Measurements from ENCODE around the gene LRMDA. TPM values are rescaled to one million over a fixed set of nuclear protein-coding genes. Genes with fewer than 3 reads are reported as not detected.

The LRMDA gene
- total and polyA plus RNA-seq, 2 of the 13 experiments (the other 11 are each of a cell fraction or from before 2014, with no cell fraction given): 13.4 to 22.0 TPM

DNA sequence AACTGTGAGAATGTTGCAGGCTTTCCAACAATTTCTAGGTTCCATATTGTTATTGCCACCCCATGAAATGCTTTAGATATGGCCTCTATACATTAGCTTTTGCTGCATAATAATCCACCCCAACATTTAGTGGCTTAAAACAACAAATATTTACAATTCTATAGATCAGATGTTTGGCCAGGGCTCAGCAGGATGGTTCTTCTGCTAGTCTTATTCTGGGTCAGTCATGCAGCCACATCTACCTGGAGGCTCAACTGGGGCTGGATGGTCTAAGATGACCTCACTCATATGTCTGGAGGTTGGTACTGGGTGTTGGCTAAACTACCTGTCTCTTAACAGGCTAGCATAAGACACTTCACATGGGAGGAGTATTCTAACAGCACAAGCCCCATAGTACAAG is 607.3 kb downstream of the LRMDA start (continued):
- TF ChIP-seq, protein P1, sequence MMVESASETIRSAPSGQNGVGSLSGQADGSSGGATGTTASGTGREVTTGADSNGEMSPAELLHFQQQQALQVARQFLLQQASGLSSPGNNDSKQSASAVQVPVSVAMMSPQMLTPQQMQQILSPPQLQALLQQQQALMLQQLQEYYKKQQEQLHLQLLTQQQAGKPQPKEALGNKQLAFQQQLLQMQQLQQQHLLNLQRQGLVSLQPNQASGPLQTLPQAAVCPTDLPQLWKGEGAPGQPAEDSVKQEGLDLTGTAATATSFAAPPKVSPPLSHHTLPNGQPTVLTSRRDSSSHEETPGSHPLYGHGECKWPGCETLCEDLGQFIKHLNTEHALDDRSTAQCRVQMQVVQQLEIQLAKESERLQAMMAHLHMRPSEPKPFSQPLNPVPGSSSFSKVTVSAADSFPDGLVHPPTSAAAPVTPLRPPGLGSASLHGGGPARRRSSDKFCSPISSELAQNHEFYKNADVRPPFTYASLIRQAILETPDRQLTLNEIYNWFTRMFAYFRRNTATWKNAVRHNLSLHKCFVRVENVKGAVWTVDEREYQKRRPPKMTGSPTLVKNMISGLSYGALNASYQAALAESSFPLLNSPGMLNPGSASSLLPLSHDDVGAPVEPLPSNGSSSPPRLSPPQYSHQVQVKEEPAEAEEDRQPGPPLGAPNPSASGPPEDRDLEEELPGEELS (CRISPR knock-in tag; IDR thresholded peaks at IDR 0.05): no peak
- TF ChIP-seq, protein P2, sequence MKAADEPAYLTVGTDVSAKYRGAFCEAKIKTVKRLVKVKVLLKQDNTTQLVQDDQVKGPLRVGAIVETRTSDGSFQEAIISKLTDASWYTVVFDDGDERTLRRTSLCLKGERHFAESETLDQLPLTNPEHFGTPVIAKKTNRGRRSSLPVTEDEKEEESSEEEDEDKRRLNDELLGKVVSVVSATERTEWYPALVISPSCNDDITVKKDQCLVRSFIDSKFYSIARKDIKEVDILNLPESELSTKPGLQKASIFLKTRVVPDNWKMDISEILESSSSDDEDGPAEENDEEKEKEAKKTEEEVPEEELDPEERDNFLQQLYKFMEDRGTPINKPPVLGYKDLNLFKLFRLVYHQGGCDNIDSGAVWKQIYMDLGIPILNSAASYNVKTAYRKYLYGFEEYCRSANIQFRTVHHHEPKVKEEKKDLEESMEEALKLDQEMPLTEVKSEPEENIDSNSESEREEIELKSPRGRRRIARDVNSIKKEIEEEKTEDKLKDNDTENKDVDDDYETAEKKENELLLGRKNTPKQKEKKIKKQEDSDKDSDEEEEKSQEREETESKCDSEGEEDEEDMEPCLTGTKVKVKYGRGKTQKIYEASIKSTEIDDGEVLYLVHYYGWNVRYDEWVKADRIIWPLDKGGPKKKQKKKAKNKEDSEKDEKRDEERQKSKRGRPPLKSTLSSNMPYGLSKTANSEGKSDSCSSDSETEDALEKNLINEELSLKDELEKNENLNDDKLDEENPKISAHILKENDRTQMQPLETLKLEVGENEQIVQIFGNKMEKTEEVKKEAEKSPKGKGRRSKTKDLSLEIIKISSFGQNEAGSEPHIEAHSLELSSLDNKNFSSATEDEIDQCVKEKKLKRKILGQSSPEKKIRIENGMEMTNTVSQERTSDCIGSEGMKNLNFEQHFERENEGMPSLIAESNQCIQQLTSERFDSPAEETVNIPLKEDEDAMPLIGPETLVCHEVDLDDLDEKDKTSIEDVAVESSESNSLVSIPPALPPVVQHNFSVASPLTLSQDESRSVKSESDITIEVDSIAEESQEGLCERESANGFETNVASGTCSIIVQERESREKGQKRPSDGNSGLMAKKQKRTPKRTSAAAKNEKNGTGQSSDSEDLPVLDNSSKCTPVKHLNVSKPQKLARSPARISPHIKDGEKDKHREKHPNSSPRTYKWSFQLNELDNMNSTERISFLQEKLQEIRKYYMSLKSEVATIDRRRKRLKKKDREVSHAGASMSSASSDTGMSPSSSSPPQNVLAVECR (CRISPR knock-in tag; IDR thresholded peaks at IDR 0.05; ENCODE audit: borderline replicate concordance): no peak
- TF ChIP-seq ZMAT3 (CRISPR knock-in tag; conservative IDR thresholded peaks at IDR 0.05): no peak

DNA sequence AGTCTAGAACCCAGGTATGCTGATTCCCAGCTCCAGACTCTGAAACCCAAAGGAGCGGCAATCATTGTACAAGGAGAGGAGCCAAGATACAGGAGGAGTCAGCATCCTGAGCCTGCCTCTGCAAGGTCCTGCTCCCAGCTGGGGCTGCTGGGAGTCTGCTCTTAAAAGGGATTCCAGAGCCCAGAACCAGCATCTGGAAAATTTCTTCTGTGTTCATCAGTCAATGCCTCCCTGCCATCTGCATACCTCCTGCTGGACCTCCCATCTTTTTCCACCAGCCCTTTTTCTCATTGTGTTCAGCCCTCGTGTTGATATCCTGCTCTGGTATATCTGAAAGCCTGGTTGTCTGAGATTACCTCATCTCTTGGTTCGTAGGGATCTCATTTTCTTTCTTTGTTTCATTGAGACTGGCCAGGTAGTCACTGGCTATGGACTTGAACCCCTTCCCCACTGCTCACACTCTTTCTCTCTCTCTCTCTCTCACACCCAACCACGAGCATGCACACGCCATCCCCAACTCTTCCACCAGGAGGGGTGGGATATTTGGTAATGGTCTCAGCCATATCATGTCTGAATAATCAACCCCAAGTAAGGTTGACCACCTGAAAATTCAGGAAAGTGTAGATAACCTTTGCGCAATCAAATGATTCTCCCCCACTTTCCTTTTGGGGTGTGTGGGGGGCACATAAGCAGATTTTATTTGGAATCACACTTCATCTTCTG is 608.8 kb downstream of the LRMDA start:
- no peaks in the 10 kb centered on the region for H4K20me1 ChIP-seq (ENCODE audit: insufficient read depth, low read length)
- H3K36me3 ChIP-seq (replicated peaks in 1 of 2; ENCODE audit: control insufficient read depth in 1 of 2, insufficient read depth in 2 of 2, low read length in 2 of 2): no peaks in the 10 kb centered on the region; a peak in 2 of 5 replicates
- ATAC-seq (no peak), FAIRE-seq (no peak), DNase-seq (ENCODE audit: low spot score) (no peak)
- H3K4me1 ChIP-seq (ENCODE audit: insufficient read depth, low read length): peaks cover 32% of the 10 kb centered on the region
- H3K27ac ChIP-seq (ENCODE audit: extremely low read length, insufficient read depth, low read length): no peak overlapping the region
- POLR2A ChIA-PET: no interaction called here
- intact Hi-C loops (cut with micrococcal nuclease; ENCODE audit: unreplicated experiment): no loop called here
- no peak overlapping the region for H3K4me3 ChIP-seq (replicated peaks in 1 of 3; ENCODE audit: insufficient read depth in 1 of 3, low read depth in 2 of 3, low read length in 3 of 3)
- WGBS (ENCODE audit: low lambda C conversion rate): 97% methylated on average over 6 of the region's 6 CpGs
- H3K27me3 ChIP-seq (ENCODE audit: control insufficient read depth in 1 of 2, insufficient read depth in 2 of 2, low read length in 2 of 2): no peaks in the 10 kb centered on the region
- 0 out of 2 replicates have a peak, but pooled peaks have one; percentile 8 for TF ChIP-seq CEBPB (IDR thresholded peaks at IDR 0.05; ENCODE audit: borderline replicate concordance, low read depth, low read length)
- TF ChIP-seq ZNF607 (CRISPR knock-in tag; IDR thresholded peaks at IDR 0.05; ENCODE audit: borderline replicate concordance): no peak
- no peak for TF ChIP-seq KLF9 (CRISPR knock-in tag; IDR thresholded peaks at IDR 0.05; ENCODE audit: low read depth)
- peak; percentile 37 for TF ChIP-seq STAG1 (CRISPR knock-in tag; IDR thresholded peaks at IDR 0.05)
- no peak overlapping the region for H3K9ac ChIP-seq (ENCODE audit: insufficient read depth, low read depth, low read length)
- in situ Hi-C loops (cut with HindIII; ENCODE audit: extremely low pct_ligation_motif_present, low pct_unique_long_range_greater_than_20kb): loop anchor here (5.0 kb wide), 1 partner anchor 262 kb away; no protein-coding TSS in a partner anchor
- no TSS peak for BruUV-seq (replicated peaks)
- H2AFZ ChIP-seq (ENCODE audit: low read length): no peak overlapping the region
- CTCF ChIA-PET (ENCODE audit: low intra/inter-chr PET ratio, low total read pairs): no interaction called here
- peaks cover 28% of the 10 kb centered on the region for H3K9me3 ChIP-seq (ENCODE audit: low read length)
- no peaks in the 10 kb centered on the region for H3K79me2 ChIP-seq (ENCODE audit: insufficient read depth, low read length)
- no peak overlapping the region for H3K4me2 ChIP-seq (ENCODE audit: low read depth, low read length)

All from HepG2 (cell line).